Transverse colon (tissue), 4 donors: Measurements from ENCODE around the gene EMCN. TPM values are rescaled to one million over a fixed set of nuclear protein-coding genes. Genes with fewer than 3 reads are reported as not detected.

Experiments used
- DNase-seq: peaks from one replicate; pipeline ENCODE4 v3.0.0-alpha.2; 2019
- H3K27ac ChIP-seq, 4 donors: fragments of 200-600 bp; sonication (generic); 2 replicates each; pipeline ENCODE4 v1.5.1; 2016 to 2018; ENCODE audit warnings: inconsistent platforms in 4 of 4
- H3K27me3 ChIP-seq: fragments of 200-600 bp; sonication (generic); 2 replicates; pipeline ENCODE4 v1.5.1; 2017; ENCODE audit warnings: inconsistent platforms
- H3K36me3 ChIP-seq, 4 donors: fragments of 200-600 bp; sonication (generic); 2 replicates each; pipeline ENCODE4 v1.5.1; 2017 to 2019; ENCODE audit warnings: inconsistent platforms in 4 of 4
- H3K4me1 ChIP-seq, 4 donors: fragments of 200-600 bp; sonication (generic); 2 replicates each; pipeline ENCODE4 v1.5.1; 2017 to 2020; ENCODE audit warnings: inconsistent platforms in 4 of 4
- H3K4me3 ChIP-seq, 4 donors: fragments of 200-600 bp; sonication (generic); 1 replicate in 1 of 4; 2 replicates in 3 of 4; pipeline versions ENCODE4 v1.5.1 to v1.6.1; 2017 to 2019; ENCODE audit warnings: inconsistent platforms in 4 of 4
- H3K9me3 ChIP-seq, 2 donors: fragments of 200-600 bp; sonication (generic); 2 replicates each; pipeline ENCODE4 v1.5.1; 2017 to 2019; ENCODE audit warnings: inconsistent platforms in 2 of 2
- EP300 ChIP-seq: sonication (generic); formaldehyde crosslinking; IDR thresholded peaks from one replicate; pipeline ENCODE4 v1.6.1; 2017; ENCODE audit warnings: antibody characterized with exemption, low read depth
- POLR2A ChIP-seq: fragments of 450-650 bp; IDR thresholded peaks from one replicate; pipeline ENCODE4 v1.6.1; 2016; ENCODE audit warnings: antibody characterized with exemption, mild to moderate bottlenecking, moderate library complexity
- POLR2AphosphoS5 ChIP-seq, 3 donors: sonication (generic); formaldehyde crosslinking; IDR thresholded peaks; one replicate each; pipeline ENCODE4 v1.6.1; 2016; ENCODE audit warnings: antibody characterized with exemption in 3 of 3
- WGBS, 2 donors: methylation state at CpG; one replicate each; pipeline ENCODE4 v1.1.5; 2018; ENCODE audit warnings: low coverage in 1 of 2; 5-methylcytosine and 5-hydroxymethylcytosine counted together
- in situ Hi-C, 4 donors: fragments of 200-750 bp; cut with MboI; loops; one replicate each; pipeline versions ENCODE4 v1.15.0 to v1.15.1; 2017; ENCODE audit warnings: low sequenced_read_pairs in 3 of 4, low pct_ligation_motif_present in 1 of 4, low pct_unique_long_range_greater_than_20kb in 1 of 4
- intact Hi-C: fragments of 100-400 bp; cut with DNase I; formaldehyde crosslinking; loops from one replicate; pipeline ENCODE4 v1.15.1; 2023; ENCODE audit warnings: low total_unique reads
- total RNA-seq, 4 donors: library from RNA; depleted of rRNA; stranded (reverse); fragments of >200 nt; gene quantifications; one replicate each; pipeline ENCODE4 v1.1.0, GENCODE V29; 2016
- TF ChIP-seq, protein P1 (sequence below), 5 experiments: fragments of 200-600 bp in 3 of 5; fragments of 450-650 bp in 2 of 5; sonication (generic) in 3 of 5; IDR thresholded peaks; 1 replicate in 2 of 5; 2 replicates in 3 of 5; pipeline ENCODE4 v1.5.1; 2016 to 2017; ENCODE audit warnings: antibody characterized with exemption in 5 of 5, inconsistent platforms in 3 of 5, mild to moderate bottlenecking in 2 of 5, moderate library complexity in 1 of 5

EMCN gene, protein sequence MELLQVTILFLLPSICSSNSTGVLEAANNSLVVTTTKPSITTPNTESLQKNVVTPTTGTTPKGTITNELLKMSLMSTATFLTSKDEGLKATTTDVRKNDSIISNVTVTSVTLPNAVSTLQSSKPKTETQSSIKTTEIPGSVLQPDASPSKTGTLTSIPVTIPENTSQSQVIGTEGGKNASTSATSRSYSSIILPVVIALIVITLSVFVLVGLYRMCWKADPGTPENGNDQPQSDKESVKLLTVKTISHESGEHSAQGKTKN
- total RNA-seq: 1 to 10 TPM; 1.2 to 1.6 (median 1.5) TPM

DNA sequence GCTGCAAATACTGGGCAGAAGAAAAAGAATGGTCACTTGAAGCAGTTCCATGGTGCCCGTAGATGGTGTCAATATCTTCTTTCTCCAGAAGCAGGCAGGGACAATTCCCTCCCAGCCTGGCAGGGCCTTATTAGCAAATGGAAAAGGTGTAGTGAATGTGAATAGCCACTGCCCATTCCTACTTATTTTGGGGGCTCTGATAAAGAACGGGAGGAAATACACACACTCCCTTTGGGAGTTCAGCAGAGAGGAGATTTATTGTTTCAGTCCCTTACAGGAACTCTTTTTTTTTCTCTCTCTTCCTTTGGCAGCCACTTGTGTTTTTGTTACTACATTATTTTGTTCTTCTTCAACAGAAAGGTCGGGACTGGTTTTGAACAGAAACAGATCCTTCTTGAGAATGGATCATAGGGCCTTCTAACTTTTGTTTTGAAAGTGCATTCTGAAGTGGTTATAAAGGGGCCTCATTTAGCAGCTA is at the start of gene EMCN:
Gene EMCN, minus strand, starts transcription at position 159 of the 478 bp plus-strand sequence. Its CDS starts 108 bp downstream, at position 51.
- H3K4me3 ChIP-seq: no peak within 1 kb of the TSS
- H3K4me1 ChIP-seq: no peaks in the 10 kb centered on the region
- WGBS, 2 donors: 44 to 70% methylated on average over 2 to 3 of the region's 3 CpGs
- no peak for TF ChIP-seq POLR2AphosphoS5 (IDR thresholded peaks at IDR 0.05)
- no peak for TF ChIP-seq EP300
- TF ChIP-seq, protein P1, sequence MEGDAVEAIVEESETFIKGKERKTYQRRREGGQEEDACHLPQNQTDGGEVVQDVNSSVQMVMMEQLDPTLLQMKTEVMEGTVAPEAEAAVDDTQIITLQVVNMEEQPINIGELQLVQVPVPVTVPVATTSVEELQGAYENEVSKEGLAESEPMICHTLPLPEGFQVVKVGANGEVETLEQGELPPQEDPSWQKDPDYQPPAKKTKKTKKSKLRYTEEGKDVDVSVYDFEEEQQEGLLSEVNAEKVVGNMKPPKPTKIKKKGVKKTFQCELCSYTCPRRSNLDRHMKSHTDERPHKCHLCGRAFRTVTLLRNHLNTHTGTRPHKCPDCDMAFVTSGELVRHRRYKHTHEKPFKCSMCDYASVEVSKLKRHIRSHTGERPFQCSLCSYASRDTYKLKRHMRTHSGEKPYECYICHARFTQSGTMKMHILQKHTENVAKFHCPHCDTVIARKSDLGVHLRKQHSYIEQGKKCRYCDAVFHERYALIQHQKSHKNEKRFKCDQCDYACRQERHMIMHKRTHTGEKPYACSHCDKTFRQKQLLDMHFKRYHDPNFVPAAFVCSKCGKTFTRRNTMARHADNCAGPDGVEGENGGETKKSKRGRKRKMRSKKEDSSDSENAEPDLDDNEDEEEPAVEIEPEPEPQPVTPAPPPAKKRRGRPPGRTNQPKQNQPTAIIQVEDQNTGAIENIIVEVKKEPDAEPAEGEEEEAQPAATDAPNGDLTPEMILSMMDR (IDR thresholded peaks at IDR 0.05): no peak
- no peak for TF ChIP-seq POLR2A
- no peaks in the 10 kb centered on the region for H3K27me3 ChIP-seq
- no peaks in the 10 kb centered on the region for H3K36me3 ChIP-seq
- DNase-seq: no peak
- no peaks in the 10 kb centered on the region for H3K9me3 ChIP-seq
- H3K27ac ChIP-seq: no peak within 1 kb of the TSS
- in situ Hi-C loops: no loop called here
- intact Hi-C loops: no loop called here

DNA sequence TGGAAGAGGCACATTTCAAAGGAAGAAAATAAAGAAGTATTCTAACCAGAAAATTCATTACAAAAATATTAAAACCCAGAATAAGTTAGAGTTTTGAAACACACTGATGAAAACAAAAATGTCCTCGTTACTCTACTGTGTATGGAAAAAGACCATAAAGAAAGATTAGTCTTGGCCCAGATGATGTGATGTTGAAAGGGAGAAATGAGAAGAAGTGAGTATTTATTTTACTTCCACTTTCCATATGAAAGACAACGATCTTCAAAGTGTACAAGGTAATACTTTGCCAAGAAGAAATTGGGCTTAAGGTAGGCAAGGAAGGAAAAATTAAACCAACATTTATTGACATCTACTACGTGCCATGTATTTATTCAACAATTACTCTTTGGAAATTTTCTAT is 48.6 kb upstream of the EMCN start:
- Histone ChIP-seq H3K4me3 (no peak overlapping the region), H3K36me3 (no peaks in the 10 kb centered on the region), H3K4me1 (no peaks in the 10 kb centered on the region), H3K27me3 (no peaks in the 10 kb centered on the region), H3K27ac (no peak overlapping the region), H3K9me3 (no peaks in the 10 kb centered on the region)
- intact Hi-C loops: no loop called here
- WGBS, 2 donors: 55 to 62% methylated on average over 3 of the region's 3 CpGs
- TF ChIP-seq, protein P1 (IDR thresholded peaks at IDR 0.05): no peak
- TF ChIP-seq POLR2A (no peak), EP300 (no peak)
- no peak for DNase-seq
- in situ Hi-C loops: no loop called here

DNA sequence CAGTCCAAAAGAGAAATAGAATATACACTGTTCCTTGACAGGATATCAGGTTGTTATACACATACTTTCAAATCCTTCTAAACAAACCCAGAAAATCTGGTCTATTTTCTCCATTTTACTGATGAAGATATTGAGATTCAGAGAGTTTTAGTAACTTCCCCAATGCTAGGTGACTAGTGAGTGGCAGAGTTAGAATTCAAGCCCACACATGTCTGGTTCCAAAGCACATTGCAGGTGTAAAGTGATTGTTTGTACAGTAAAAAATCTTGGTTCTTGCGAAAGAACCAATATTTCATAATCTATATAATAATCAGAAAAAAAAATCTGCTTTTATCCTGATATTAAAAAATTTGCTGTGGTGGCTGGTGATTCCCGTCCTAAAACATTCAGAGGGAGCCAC is 39.5 kb upstream of the EMCN start:
- WGBS, 2 donors: 83 to 86% methylated on average over 2 of the region's 2 CpGs
- Histone ChIP-seq H3K9me3 (no peaks in the 10 kb centered on the region), H3K27me3 (no peaks in the 10 kb centered on the region), H3K27ac (no peak overlapping the region), H3K36me3 (no peaks in the 10 kb centered on the region), H3K4me3 (no peak overlapping the region), H3K4me1 (no peaks in the 10 kb centered on the region)
- DNase-seq: no peak
- intact Hi-C loops: loop anchor here (10.0 kb wide), 1 partner anchor 1837 kb away; no protein-coding TSS in a partner anchor
- in situ Hi-C loops: no loop called here
- TF ChIP-seq POLR2A (no peak), EP300 (no peak), POLR2AphosphoS5 (IDR thresholded peaks at IDR 0.05) (no peak)
- TF ChIP-seq, protein P1 (IDR thresholded peaks at IDR 0.05): no peak

DNA sequence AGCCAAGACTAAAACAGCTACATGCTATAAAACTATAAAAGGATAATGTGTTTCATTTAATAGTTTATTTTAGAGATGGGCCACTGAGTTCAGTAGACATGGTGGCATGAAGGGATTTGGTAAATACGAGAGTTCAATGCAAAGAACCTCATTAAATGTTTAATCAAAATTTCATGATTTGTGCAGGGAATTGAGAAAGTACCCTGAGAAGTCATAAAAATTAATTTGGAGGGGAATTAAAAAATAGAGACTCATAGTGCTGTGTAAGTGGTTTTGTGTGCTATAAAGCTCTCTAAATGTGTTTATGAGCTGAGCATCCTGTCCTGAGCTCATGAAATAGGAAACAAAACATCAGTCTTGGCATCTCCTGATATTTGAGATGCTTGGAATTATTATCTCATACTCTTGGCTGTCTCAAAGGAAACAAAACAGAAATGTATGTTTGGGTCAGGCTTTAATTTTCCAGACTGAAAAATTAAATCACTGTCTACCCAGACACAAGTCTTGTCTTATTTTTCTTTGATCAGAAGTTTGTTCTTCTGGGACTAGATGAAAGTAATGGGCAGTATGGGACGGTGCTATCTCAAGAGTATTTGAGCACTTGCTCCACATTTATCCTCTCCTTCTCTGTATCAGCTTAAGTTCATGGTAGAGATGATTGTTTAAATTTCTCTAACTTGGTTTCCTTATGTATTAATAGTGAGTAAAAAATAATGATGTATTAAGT is 38.0 kb upstream of the EMCN start:
- 54% methylated on average over 2 of the region's 2 CpGs for WGBS, 2 donors
- Histone ChIP-seq H3K9me3 (no peaks in the 10 kb centered on the region), H3K4me1 (no peaks in the 10 kb centered on the region), H3K36me3 (no peaks in the 10 kb centered on the region), H3K4me3 (no peak overlapping the region), H3K27me3 (no peaks in the 10 kb centered on the region), H3K27ac (no peak overlapping the region)
- intact Hi-C loops (loop anchor here (10.0 kb wide), 1 partner anchor 1839 kb away; no protein-coding TSS in a partner anchor), in situ Hi-C loops (no loop called here)
- DNase-seq: no peak
- TF ChIP-seq EP300: no peak
- TF ChIP-seq, protein P1 (IDR thresholded peaks at IDR 0.05): no peak
